CD4-positive, alpha-beta T cell treated with Interleukin-6 for 4 hours (primary cell): Measurements from ENCODE around the gene SWSAP1.

ENCODE experiments used
- DNase-seq: peaks from one replicate; pipeline ENCODE4 v3.0.0-alpha.2; 2020; ENCODE audit warnings: mixed read lengths

The SWSAP1 gene

GRCh38 chr19:11355160-11356073, 19.0 kb upstream of the SWSAP1 start, which contains the start of gene PLPPR2:
Gene PLPPR2 (plus strand): TSS chr19:11355432. CDS start chr19:11357674, 2,242 bp downstream.
- DNase-seq = peak; percentile 88

GRCh38 chr19:11356074-11356397, 18.4 kb upstream of the SWSAP1 start:
- no peak for DNase-seq

GRCh38 chr19:11356676-11357550, 17.6 kb upstream of the SWSAP1 start:
- no peak for DNase-seq

GRCh38 chr19:11359421-11359820, 15.0 kb upstream of the SWSAP1 start:
- no peak for DNase-seq

GRCh38 chr19:11361037-11361770, 13.3 kb upstream of the SWSAP1 start:
- no peak for DNase-seq

GRCh38 chr19:11361771-11362731, 12.4 kb upstream of the SWSAP1 start:
- no peak for DNase-seq

GRCh38 chr19:11363881-11364280, 10.6 kb upstream of the SWSAP1 start:
- DNase-seq = no peak

- no peak for DNase-seq
Measured at GRCh38 chr19:11364296-11364904, 10.1 kb upstream of the SWSAP1 start.

GRCh38 chr19:11364935-11365334, 9.5 kb upstream of the SWSAP1 start:
- no peak for DNase-seq

GRCh38 chr19:11365557-11366117, 8.8 kb upstream of the SWSAP1 start:
- DNase-seq = no peak

- DNase-seq = no peak
Measured at GRCh38 chr19:11367528-11367927, 6.9 kb upstream of the SWSAP1 start.

- DNase-seq = no peak
Measured at GRCh38 chr19:11370744-11371143, 3.7 kb upstream of the SWSAP1 start.

- DNase-seq = no peak
Measured at GRCh38 chr19:11373166-11373884, 1.1 kb upstream of the SWSAP1 start.

- no peak for DNase-seq
Measured at GRCh38 chr19:11373885-11374432, 507 bp upstream of the SWSAP1 start.

- DNase-seq = peak; percentile 85
Measured at GRCh38 chr19:11375143-11375948, 880 bp downstream of the SWSAP1 start.

- peak; percentile 43 for DNase-seq
Measured at GRCh38 chr19:11377237-11377636, 2.8 kb downstream of the SWSAP1 start.

GRCh38 chr19:11377756-11378155, 3.3 kb downstream of the SWSAP1 start:
- DNase-seq = no peak

- DNase-seq = peak; percentile 19
Measured at GRCh38 chr19:11378319-11379189, 4.1 kb downstream of the SWSAP1 start.
